ENCODE results near the gene SOS1. TPM values are rescaled to one million over a fixed set of nuclear protein-coding genes. Genes with fewer than 3 reads are reported as not detected.

The SOS1 gene
- total RNA-seq (2021; ENCODE audit: unreplicated experiment) (28.7 TPM), Bru-seq, nascent RNA (percentile 82 among the genes with signal in this experiment), BruChase-seq, experiment 1, labeled RNA remaining after a 2-hour chase (percentile 82 among the genes with signal in this experiment), BruChase-seq, experiment 2, labeled RNA remaining after a 6-hour chase (percentile 79 among the genes with signal in this experiment)
- 7.9 TPM for polyA plus RNA-seq (2012; ENCODE audit: insufficient read length)
- long read RNA-seq, full-length matches to known transcripts = 2 of 19 reads
- long read RNA-seq, partial matches to known transcripts = 10 of 19 reads
- long read RNA-seq, other reads (novel, unspliced or antisense) = 7 of 19 reads

GRCh38 chr2:39120771-39121522 lies at the start of gene SOS1:
SOS1 (minus strand) TSS chr2:39121051; CDS start chr2:39120422, 629 bp downstream.
- no peak for TF ChIP-seq CTCF (IDR thresholded peaks at IDR 0.05)
- peak; percentile 91 for TF ChIP-seq POLR2AphosphoS5 (IDR thresholded peaks at IDR 0.05; ENCODE audit: low read depth, low read length)
- TF ChIP-seq TCF7L2 (IDR thresholded peaks at IDR 0.05; ENCODE audit: low read depth, low read length) = peak; percentile 71; the same call in 1 of the 2 replicates
- no peak for TF ChIP-seq REST (IDR thresholded peaks at IDR 0.05; ENCODE audit: insufficient read depth in 1 of 2, low read depth in 2 of 2, low read length in 1 of 2)
- peak; percentile 88; the same call in 1 of the 2 replicates for TF ChIP-seq SIN3A (IDR thresholded peaks at IDR 0.05; ENCODE audit: borderline replicate concordance, insufficient read depth, low read depth, low read length)
- intact Hi-C loops (cut with micrococcal nuclease; ENCODE audit: unreplicated experiment) (loop anchor here (5.0 kb wide), 1 partner anchor 59 kb away; no protein-coding TSS in a partner anchor), in situ Hi-C loops (cut with HindIII; ENCODE audit: low pct_unique_long_range_greater_than_20kb, low sequenced_read_pairs) (no loop called here)
- peak; percentile 67 for DNase-seq (ENCODE audit: low read depth, low spot score)
- ChIA-PET CTCF (interaction anchor here (0.7 to 2.9 kb wide), 3 partner anchors 107 to 610 kb away, joined by 3 to 11 read pairs (median 3); no protein-coding TSS in a partner anchor), POLR2A (no interaction called here)
- BruUV-seq (replicated peaks) = no TSS peak
- ATAC-seq = peak; percentile 78
- Histone ChIP-seq H3K27ac (ENCODE audit: low read length) (peak within 1 kb of the TSS; percentile 96), H3K4me3 (ENCODE audit: low read depth in 2 of 2, low read length in 2 of 2) (peak within 1 kb of the TSS; percentile 72 to 90), H3K27me3 (ENCODE audit: control insufficient read depth, insufficient read depth, low read length) (no peaks in the 10 kb centered on the region), H3K36me3 (ENCODE audit: control insufficient read depth, insufficient read depth, low read length) (no peaks in the 10 kb centered on the region; the same call in 1 of the 2 replicates), H3K9me3 (ENCODE audit: control insufficient read depth, insufficient read depth, low read depth, low read length) (no peaks in the 10 kb centered on the region), H3K4me1 (ENCODE audit: control insufficient read depth, insufficient read depth, low read length) (peaks cover 29% of the 10 kb centered on the region)

GRCh38 chr2:39164089-39164488 lies 43.2 kb upstream of the SOS1 start:
- Histone ChIP-seq H3K4me3 (ENCODE audit: low read depth in 2 of 2, low read length in 2 of 2) (no peak overlapping the region), H3K4me1 (ENCODE audit: control insufficient read depth, insufficient read depth, low read length) (no peaks in the 10 kb centered on the region), H3K36me3 (ENCODE audit: control insufficient read depth, insufficient read depth, low read length) (no peaks in the 10 kb centered on the region), H3K27me3 (ENCODE audit: control insufficient read depth, insufficient read depth, low read length) (no peaks in the 10 kb centered on the region), H3K9me3 (ENCODE audit: control insufficient read depth, insufficient read depth, low read depth, low read length) (no peaks in the 10 kb centered on the region), H3K27ac (ENCODE audit: low read length) (no peak overlapping the region)
- ATAC-seq (no peak), DNase-seq (ENCODE audit: low read depth, low spot score) (no peak)
- intact Hi-C loops (cut with micrococcal nuclease; ENCODE audit: unreplicated experiment) (no loop called here), in situ Hi-C loops (cut with HindIII; ENCODE audit: low pct_unique_long_range_greater_than_20kb, low sequenced_read_pairs) (no loop called here)
- ChIA-PET CTCF (interaction anchor here (0.5 kb wide), 1 partner anchor 44 kb away, joined by 5 read pairs; no protein-coding TSS in a partner anchor), POLR2A (no interaction called here)
- no TSS peak for BruUV-seq (replicated peaks)
- TF ChIP-seq CTCF (IDR thresholded peaks at IDR 0.05) (no peak), REST (IDR thresholded peaks at IDR 0.05; ENCODE audit: insufficient read depth in 1 of 2, low read depth in 2 of 2, low read length in 1 of 2) (no peak), POLR2AphosphoS5 (IDR thresholded peaks at IDR 0.05; ENCODE audit: low read depth, low read length) (no peak), SIN3A (IDR thresholded peaks at IDR 0.05; ENCODE audit: borderline replicate concordance, insufficient read depth, low read depth, low read length) (no peak), TCF7L2 (IDR thresholded peaks at IDR 0.05; ENCODE audit: low read depth, low read length) (no peak)

Data from Panc1 (cell line).